GM19239 (cell line): Measurements from ENCODE around the gene HTR5A.
"Not testable (repeated sequence)": the region's sequence is repeated elsewhere in the genome, so short reads cannot be mapped to it uniquely, and the experiment has no call there.

Source experiments
- DNase-seq: peaks from one replicate; pipeline ENCODE4 v3.0.0; 2011; ENCODE audit warnings: low spot score; ENCODE audit not compliant: insufficient read length
- FAIRE-seq: peaks from 2 replicates; lab custom pipeline; 2011; peaks lifted over from hg19 to GRCh38; lab: Jason Lieb, UNC

The HTR5A gene

DNA sequence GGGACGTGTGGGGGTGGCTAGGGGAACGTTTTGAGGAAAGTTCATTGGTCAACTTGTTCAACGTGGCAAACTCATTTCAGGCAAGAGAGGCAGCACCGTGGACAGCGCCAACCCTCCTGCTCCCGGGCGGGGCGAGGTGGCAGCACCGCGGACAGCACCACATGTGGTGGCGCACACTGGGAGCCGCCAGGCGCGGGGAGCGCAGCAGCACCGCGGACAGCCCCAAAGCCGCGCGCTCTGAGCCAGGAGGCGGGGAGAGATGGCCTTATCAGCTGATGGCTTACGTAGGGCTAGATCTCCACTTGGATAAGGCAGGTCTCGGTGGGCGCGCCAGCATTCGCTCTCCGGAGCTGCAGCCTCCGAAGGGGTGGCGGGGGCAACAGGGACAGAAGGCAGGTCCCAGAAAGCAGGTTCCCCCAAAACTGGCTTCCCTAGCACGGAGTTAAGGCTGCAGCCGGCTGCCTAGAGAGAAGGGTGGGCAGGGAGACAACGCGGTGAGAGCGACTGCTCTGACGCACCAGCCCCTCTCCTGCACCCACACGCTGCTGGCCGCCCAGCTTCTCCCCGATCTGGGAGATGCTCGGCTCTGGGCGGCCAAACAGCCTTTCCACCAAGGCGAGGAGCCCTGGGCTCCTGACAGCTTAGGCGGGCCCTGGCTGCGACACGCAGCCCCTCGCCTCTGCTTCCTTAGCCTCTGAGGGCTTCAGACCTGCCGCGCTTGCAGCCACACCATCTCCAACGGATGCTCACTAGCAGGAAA, at the start of gene HTR5A:
TSS of gene HTR5A (plus strand) at position 333 of the 760 bp plus-strand sequence. CDS start 576 bp downstream, outside the sequence.
- FAIRE-seq (no peak), DNase-seq (peak; percentile 81)

DNA sequence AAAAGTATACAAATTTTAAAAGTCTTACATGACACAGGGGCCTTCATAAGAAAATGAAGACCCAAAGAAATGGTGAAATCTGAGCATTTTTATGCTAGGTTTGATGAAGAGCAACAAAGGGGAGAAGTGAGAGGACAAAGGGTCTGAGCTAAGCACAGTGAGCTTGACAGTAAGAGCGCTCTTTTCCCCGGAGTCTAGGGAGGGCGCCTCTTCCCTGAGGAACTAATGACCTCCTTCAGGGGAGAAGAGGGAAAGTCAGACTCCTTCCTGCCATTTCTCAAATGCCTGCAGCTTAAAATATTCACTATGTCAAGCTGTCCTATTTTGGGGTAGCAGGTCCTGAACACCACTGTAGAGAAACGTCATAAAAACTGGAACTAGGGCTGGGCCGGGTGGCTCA, 49.1 kb upstream of the HTR5A start:
- DNase-seq, result no peak
- FAIRE-seq, result no peak

DNA sequence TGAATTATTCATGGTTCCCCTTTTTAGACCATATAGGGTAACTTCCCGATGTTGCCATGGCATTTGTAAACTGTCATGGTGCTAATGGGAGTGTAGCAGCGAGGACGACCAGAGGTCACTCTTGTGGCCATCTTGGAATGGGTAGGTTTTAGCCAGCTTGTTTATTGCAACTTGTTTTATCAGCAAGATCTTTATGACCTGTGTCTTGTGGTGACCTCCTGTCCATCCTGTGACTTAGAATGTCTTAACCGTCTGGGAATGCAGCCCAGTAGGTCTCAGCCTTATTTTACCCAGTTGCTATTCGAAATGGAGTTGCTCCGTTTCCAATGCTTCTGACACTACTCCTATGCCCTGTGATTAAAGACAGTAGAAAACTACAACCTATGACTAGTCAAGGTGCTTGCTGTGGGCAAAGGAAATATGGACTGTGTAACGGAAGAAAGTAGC, 48.4 kb upstream of the HTR5A start:
- FAIRE-seq (no peak), DNase-seq (no peak)

DNA sequence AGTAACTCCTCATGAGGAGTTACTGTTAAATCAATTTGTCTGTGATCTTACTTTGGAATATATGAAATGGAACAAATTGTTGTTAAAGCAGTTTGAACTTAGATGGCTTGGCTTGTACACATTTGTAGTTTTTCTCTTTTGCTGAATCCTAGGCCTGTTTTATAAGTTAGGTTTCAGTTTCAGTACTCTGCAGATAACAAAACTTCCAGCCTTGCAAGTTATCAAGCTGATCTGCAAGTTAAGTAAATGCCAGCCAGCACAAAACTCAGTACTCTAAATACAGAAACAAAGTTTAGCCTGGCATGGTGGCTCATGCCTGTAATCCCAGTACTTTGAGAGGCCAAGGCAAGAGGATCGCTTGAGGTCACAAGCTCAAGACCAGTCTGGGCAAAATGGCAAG, 42.2 kb upstream of the HTR5A start:
- FAIRE-seq (no peak), DNase-seq (no peak)

DNA sequence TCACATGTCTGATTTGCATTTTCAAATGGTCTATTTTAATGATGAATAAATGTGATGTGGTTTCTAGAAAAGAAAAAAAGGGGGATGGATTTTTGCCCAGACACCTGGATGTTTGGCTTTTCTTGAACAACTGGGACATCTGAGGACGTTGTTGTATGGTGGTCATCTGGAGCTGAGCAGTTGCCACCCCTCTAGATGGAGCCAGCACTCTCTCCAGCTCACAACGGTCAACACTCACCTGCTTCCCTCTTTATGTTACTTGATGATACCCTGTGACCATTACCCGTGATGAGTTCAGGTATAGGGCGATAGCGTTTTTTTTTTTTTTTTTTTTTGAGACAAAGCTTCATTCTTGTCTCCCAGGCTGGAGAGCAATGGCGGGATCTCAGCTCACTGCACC, 37.1 kb upstream of the HTR5A start:
- no peak for FAIRE-seq
- no peak for DNase-seq

DNA sequence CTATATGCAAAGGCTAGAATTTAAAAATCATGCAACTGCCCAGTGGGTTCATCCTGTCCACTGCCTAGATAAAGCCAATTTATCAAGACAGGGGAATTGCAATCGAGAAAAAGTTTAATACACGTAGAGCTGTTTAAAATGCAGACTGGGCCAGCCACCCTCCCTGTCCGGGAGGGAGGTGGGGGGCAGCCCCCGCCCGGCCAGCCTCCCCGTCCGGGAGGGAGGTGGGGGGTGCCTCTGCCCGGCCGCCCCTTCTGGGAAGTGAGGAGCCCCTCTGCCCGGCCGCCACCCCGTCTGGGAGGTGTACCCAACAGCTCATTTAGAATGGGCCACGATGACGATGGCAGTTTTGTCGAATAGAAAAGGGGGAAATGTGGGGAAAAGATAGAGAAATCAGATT, 35.6 kb upstream of the HTR5A start:
- not testable (repeated sequence) for FAIRE-seq, DNase-seq

DNA sequence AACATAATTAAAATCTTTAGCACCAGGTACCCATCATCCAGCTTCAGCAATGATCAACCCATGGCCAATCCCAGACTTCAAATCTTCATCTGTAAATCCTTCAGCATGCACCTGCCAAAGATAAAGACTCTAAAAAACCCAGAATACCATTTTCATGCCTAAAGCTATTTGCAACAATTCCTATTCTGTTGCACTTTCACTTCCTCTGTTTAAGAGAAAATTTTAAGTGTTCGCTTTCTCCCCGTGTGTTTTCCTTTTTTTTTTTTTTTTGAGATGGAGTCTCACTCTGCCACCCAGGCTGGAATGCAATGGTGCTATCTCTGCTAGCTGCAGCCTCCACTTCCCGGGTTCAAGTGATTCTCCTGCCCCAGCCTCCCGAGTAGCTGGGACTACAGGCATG, 31.8 kb upstream of the HTR5A start:
- FAIRE-seq (no peak), DNase-seq (no peak)

DNA sequence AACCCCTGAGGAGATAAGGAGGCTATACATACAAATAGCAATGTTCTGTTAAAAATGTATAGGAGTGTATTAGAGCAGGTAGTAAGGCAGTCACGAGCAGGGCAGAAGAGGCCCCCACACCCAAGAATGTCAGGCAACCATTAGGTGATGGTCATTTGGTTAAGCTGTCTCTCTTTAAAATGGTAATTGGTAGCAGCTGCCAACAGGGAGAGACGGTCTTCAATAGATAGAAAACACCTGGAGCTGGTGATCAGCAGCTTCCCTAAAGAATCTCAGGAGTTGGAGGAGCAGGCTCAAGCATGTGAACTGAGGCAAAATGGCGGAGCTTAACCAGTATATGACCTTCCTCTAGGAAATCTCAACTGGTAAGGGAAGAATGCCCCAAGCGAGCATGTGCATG, 26.4 kb upstream of the HTR5A start:
- DNase-seq (no peak), FAIRE-seq (no peak)

DNA sequence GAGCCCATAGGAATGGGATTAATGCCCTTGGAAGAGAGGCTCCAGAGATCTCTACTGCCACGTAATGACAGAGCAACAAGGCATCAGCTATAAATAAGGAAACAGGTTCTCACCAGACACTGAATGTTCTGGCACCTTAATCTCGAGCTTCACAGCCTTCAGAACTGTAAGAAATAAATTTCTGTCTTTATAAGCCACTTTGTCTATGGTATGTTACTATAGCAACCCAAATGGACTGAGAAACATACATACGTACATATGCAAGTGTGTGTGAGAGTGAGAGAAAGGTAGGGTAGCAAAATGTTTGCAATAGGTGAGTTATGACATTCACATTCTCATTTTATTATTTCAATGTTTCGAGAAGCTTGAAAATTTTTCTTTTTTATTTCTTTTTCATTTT, 22.1 kb upstream of the HTR5A start:
- DNase-seq (no peak), FAIRE-seq (no peak)

DNA sequence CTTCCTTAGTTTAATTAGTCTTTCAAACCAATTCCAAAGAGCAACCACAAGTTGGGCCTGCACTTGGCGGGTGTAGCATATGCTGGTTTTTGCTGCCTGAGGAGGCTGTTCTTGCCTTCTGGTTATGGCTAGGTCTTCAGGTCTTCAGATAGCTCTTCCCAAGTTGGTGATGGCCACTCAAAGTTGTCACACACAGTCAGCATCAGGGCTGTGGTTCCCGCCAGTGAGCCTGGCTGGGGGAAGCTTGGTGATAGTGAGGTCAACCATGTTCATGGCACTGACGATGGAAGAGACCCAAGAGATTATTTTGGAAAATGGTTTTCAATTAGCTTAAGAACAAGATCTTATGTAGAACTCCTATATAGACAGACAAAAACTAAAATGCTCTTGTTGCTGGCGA, 18.8 kb upstream of the HTR5A start:
- no peak for DNase-seq
- FAIRE-seq, result no peak

DNA sequence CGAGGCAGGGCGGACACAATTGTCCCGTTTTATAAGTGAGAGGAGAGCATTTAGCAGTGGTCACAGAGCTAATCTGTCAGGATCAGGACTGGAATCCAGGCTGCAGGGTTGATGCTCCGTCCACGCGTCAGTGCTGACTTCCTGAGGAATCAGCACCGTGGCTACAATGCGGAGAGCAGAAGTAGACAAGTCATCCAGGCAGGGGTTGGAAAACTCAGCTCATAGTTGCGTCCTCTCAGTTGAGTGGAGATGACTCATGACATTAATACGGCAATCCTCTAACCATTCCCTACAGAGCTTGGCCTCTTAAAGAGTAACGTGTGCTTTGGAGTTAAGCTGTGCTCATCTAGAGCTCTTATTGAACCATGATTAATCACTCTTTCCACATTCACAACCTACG, 17.1 kb upstream of the HTR5A start:
- DNase-seq (no peak), FAIRE-seq (no peak)

DNA sequence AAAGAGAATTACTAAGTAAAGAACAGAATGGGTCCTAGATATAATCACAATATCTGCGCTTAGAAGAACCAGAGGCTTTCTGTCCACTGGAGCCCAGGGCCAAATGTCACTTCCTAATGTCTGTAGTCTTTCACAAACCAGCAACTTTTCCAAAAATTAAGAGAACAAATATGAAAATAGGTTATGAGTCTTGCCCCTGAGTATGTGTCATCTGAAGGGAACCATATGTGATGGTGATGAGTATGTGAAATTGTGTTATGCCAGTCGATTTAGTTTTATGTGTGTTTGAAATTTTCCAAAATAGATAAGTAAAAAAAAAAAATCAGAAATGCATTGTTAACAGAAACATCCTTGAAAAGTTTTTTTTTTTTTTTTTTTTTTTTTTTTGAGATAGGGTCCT, 15.4 kb upstream of the HTR5A start:
- DNase-seq (no peak), FAIRE-seq (no peak)

DNA sequence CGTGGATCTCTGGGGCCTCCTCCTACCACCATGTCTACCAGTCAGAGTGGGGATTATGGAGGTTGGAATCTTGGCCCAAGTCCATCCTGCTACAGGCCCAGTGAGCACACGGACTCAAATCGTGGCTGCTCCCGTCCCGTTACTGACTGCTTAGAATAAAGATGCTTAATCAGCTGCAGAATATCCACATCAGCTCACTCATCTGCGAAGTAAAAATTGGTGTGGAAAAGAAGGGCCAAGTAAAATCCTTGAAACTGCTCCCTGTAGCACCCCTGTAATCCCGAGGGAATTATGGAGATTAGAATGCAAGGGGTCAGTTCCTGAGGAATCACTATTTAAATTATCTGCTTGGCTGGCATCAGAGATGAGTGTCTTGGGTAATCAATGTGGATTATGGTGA, 13.0 kb upstream of the HTR5A start:
- DNase-seq, result no peak

DNA sequence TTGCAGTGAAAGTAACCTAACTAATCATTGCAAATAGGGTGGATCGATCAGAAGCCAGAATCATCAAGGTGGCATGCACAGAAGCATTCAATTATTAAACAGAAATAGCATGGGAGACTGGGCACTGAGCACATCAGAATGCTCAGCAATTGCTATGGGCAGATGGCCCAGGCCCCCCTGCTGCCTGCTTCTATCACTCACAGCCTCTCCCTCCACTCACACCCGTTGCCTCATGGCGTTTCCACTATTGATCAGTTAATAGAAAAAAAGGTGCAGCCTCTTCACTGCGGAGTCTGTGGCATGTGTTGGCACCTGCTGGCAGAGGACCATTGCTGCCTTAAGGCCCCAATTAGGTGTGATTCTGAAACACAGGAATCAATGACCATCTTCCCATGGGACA, 11.2 kb upstream of the HTR5A start:
- FAIRE-seq, result no peak
- no peak for DNase-seq

More for the DNA sequence above, 13.0 kb upstream of the HTR5A start:
- no peak for FAIRE-seq

DNA sequence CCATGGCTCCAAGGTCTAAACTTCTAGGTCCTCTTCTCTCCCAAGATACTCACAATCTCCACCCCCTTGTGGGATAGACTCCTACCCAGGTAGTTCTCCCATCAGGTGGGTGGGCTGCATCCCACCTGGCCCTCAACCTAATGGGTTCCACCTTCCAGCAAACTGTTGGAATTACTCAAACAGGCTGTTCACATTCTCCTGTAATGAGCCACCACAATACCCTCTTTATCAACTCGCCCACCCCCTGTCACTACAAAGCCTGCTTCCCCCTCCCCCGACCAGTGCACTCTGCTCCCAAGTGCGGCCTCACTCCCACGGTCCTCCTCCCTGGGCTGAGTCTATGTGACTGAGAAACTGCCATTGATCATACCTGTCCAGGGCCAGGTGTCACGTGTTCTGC, 10.4 kb upstream of the HTR5A start:
- no peak for DNase-seq
- FAIRE-seq, result no peak

DNA sequence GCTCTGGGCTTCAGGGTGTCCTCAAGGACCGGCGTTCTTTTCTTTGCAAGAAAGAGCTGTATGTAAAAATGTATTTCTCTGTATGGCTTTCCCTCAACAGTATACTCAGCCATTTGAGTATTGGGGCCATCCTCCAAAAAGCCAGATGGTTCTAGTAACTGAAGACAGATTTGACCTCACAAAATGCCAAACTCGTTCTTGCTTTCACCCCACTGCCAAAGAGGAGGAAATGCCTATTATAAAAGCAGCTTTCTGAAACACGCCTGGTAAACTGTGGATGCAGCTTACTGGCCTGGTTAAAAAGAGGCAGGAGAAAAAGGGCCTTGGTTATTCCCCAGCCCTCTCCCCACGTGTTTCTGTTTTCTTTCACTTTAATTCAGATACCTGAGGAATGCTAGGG, 7.7 kb upstream of the HTR5A start:
- no peak for FAIRE-seq
- no peak for DNase-seq

DNA sequence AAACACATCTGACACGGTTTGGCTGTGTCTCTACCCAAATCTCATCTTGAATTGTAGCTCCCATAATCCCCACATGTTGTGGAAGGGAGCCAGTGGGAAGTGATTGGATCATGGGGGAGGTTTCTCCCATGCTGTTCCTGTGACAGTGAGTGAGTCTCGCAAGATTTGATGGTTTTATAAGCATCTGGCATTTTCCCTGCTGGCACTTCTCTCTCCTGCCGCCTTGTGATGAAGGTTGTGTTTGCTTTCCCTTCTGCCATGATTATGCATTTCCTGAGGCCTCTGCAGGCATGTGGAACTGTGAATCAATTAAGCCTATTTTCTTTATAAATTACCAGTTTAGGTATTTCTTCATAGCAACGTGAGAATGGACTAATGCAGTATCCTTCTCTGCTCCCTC, 5.9 kb upstream of the HTR5A start:
- FAIRE-seq, result no peak
- DNase-seq, result no peak

DNA sequence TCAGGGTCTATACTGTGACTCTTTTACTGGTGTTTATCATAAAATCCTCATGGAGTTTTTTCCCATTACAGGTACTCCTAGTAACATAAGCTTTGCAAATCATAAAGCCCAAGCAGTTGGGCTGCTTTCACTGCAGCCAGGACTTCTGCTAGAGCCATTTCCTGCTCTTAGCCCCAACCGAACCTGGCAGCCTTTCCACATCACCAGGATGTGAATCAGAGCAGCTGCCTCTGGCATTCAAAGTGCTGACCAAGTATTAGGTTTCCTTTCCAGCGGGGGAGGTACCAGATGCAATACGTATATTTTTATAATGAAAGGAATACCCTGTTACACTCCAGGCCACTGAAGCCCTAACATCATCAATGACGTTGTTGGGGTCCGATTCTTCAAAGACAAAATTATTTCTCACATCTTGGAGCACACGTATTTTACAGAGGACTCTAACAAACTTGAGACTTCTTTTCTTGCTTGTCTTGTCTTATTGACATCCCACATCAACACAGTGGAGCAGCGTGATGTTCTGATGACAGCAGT, 3.6 kb upstream of the HTR5A start:
- FAIRE-seq (no peak), DNase-seq (no peak)

DNA sequence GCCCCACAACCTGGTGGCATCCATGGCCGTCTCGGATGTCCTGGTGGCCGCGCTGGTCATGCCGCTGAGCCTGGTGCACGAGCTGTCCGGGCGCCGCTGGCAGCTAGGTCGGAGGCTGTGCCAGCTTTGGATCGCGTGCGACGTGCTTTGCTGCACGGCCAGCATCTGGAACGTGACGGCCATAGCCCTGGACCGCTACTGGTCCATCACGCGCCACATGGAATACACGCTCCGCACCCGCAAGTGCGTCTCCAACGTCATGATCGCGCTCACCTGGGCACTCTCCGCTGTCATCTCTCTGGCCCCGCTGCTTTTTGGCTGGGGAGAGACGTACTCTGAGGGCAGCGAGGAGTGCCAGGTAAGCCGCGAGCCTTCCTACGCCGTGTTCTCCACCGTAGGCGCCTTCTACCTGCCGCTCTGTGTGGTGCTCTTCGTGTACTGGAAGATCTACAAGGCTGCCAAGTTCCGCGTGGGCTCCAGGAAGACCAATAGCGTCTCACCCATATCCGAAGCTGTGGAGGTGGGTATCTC, 1.1 kb downstream of the HTR5A start:
- DNase-seq (no peak), FAIRE-seq (no peak)

DNA sequence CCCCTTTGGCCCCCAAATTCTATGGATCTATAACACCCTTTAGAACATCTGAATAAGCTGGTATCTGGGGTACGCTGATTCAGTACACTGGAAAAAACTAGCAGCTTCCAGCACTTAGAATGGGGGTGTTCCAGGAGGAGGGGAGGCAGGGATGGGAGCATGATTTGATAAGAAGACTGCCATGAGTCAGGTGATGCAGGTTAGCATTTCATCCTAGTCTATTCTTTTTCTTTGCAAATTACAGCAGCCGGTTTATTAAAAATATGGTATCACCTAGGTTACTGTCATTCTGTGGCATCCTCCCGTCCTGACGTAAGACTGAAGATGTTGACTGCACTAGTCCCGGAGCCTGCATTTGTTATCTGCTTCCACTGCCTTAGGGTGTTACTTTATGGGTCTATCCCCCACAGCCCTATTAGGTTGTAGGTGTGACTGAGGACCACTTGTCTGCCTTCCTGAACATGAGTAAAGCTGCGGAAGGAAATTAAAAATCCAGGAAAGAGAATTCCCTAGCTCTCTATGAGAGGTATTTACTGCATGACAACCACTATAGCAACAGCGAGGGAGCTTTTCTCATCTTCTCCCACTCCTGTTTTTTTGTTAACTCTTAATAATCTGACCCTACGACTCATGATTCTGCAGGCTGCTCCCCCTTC, 1.9 kb downstream of the HTR5A start:
- FAIRE-seq, result no peak

DNA sequence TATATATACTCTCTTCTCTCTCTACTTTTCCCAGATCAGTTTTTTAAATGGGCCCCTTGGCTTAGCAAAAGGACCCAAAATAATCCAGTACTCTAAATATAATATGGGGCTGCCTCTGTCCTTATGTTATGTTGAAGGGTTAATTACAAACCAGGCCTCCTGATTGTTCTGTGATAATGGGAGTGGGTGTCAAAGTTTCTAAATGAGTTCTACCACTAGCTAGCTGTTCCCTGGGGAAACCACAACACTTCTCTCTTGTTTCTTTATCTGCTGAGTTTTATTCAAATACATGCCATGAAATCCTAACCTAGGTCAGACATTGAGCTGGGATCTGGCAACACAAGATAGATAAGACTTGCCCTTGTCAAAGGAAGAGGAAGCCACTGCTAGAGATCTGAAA, 3.8 kb downstream of the HTR5A start:
- FAIRE-seq, result no peak
- no peak for DNase-seq

More for the DNA sequence above, 1.9 kb downstream of the HTR5A start:
- no peak for DNase-seq
